Measurements from ENCODE around the gene SLAMF7. TPM values are rescaled to one million over a fixed set of nuclear protein-coding genes. Genes with fewer than 3 reads are reported as not detected.

The SLAMF7 gene
- total and polyA plus RNA-seq, 2 of the 8 experiments (the other 6 are each of a cell fraction or from before 2014, with no cell fraction given) = not detected

- no peaks in the 10 kb centered on the region for H3K23me2 ChIP-seq (ENCODE audit: low read depth, low read length)
- H3K4me3 ChIP-seq (ENCODE audit: extremely low read depth in 1 of 4, insufficient read depth in 2 of 4, low read depth in 3 of 4, low read length in 4 of 4) = peak overlapping the region in 1 of 4 experiments; percentile 3; a peak in 1 of 8 replicates
- no peak overlapping the region for H3K18ac ChIP-seq (ENCODE audit: extremely low read depth, low read length)
- no peaks in the 10 kb centered on the region for H4K20me1 ChIP-seq (replicated peaks in 1 of 2; ENCODE audit: control insufficient read depth in 1 of 2, insufficient read depth in 2 of 2, low read length in 2 of 2)
- 0 out of 2 replicates have a peak overlapping the region, but pooled peaks have one; percentile 35 for H2BK12ac ChIP-seq (ENCODE audit: low read depth, low read length)
- H2BK15ac ChIP-seq (ENCODE audit: low read length) = no peak overlapping the region
- TF ChIP-seq TEAD4 (IDR thresholded peaks at IDR 0.05; ENCODE audit: low read depth, low read length) (0 out of 2 replicates have a peak, but pooled peaks have one; percentile 20), CTCF (IDR thresholded peaks at IDR 0.05; ENCODE audit: control extremely low read depth in 1 of 3, insufficient read depth in 1 of 3, low read depth in 1 of 3, low read length in 3 of 3) (no peak)
- H3K23ac ChIP-seq (ENCODE audit: insufficient read length) = no peak overlapping the region
- H3K27ac ChIP-seq (ENCODE audit: low read depth, low read length) = 0 out of 2 replicates have a peak overlapping the region, but pooled peaks have one; percentile 29
- H2BK20ac ChIP-seq (ENCODE audit: low read length) = 0 out of 2 replicates have a peak overlapping the region, but pooled peaks have one; percentile 52
- POLR2A ChIA-PET (ENCODE audit: partially characterized antibody) = no interaction called here
- H2BK5ac ChIP-seq (ENCODE audit: low read depth, low read length) = peak overlapping the region; percentile 32; the same call in 1 of the 2 replicates
- 0 out of 2 replicates have a peak overlapping the region, but pooled peaks have one; percentile 25 for H2AFZ ChIP-seq (ENCODE audit: low read length)
- no peak overlapping the region for H3K56ac ChIP-seq (replicated peaks; ENCODE audit: insufficient read length, low read depth, low read length)
- DNase-seq (ENCODE audit: low read depth in 1 of 2, low spot score in 2 of 2) (no peak), FAIRE-seq (peak; percentile 70)
- no peak overlapping the region for H3K4ac ChIP-seq (replicated peaks; ENCODE audit: insufficient read length, low read depth, low read length)
- no peak overlapping the region for H4K8ac ChIP-seq (ENCODE audit: extremely low read depth, insufficient read depth, low read length)
- no peak overlapping the region for H4K91ac ChIP-seq (replicated peaks; ENCODE audit: insufficient read length, low read length)
- H3K9me3 ChIP-seq (ENCODE audit: insufficient read depth in 2 of 2, low read depth in 1 of 2, low read length in 1 of 2) = no peaks in the 10 kb centered on the region
- peak overlapping the region; percentile 32 for H4K5ac ChIP-seq (ENCODE audit: insufficient read length, low read depth, low read length)
- WGBS, 2 experiments (ENCODE audit: extremely low coverage in 1 of 2, insufficient coverage in 1 of 2, insufficient read length in 1 of 2, insufficient replicate concordance in 2 of 2, low coverage in 1 of 2, low lambda C conversion rate in 2 of 2, missing lambda C conversion rate in 1 of 2) = 57% methylated on average over 7 of the region's 7 CpGs; no CpG with 5 or more reads in 1 of the 2 experiments
- peaks cover 0 to 5% (median 0%) of the 10 kb centered on the region in 4 experiments; a peak in 2 of 7 replicates for H3K4me1 ChIP-seq (replicated peaks in 1 of 4; ENCODE audit: control insufficient read depth in 3 of 4, insufficient read depth in 4 of 4, low read length in 3 of 4)
- no peaks in the 10 kb centered on the region for H3K79me2 ChIP-seq (ENCODE audit: control insufficient read depth in 1 of 2, insufficient read depth in 2 of 2, low read length in 2 of 2)
- H3K9ac ChIP-seq (replicated peaks in 1 of 4; ENCODE audit: extremely low read depth in 1 of 4, low read depth in 3 of 4, low read length in 3 of 4) = no peak overlapping the region
- H2BK120ac ChIP-seq (replicated peaks; ENCODE audit: low read depth, low read length) = no peak overlapping the region
- no peak overlapping the region for H3K14ac ChIP-seq (ENCODE audit: insufficient read length)
- no peaks in the 10 kb centered on the region for H3K27me3 ChIP-seq (replicated peaks in 1 of 4; ENCODE audit: control insufficient read depth in 3 of 4, extremely low read depth in 1 of 4, insufficient read depth in 3 of 4, low read length in 3 of 4)
- H2AK5ac ChIP-seq (ENCODE audit: low read depth, low read length) = no peak overlapping the region
- CTCF ChIA-PET (ENCODE audit: partially characterized antibody) = interaction anchor here (0.7 to 6.5 kb wide), 10 partner anchors 14 to 223 kb away, joined by 3 to 63 read pairs (median 3); partner anchors contain the start of genes ITLN2 and LY9
- H3K4me2 ChIP-seq (ENCODE audit: insufficient read depth in 1 of 2, low read depth in 2 of 2, low read length in 2 of 2) = peak overlapping the region; percentile 22 to 46; a peak in 3 of 4 replicates
- no peaks in the 10 kb centered on the region for H3K36me3 ChIP-seq (ENCODE audit: control insufficient read depth in 2 of 4, insufficient read depth in 4 of 4, low read length in 3 of 4)
- H3K79me1 ChIP-seq (ENCODE audit: low read depth, low read length) = no peaks in the 10 kb centered on the region
Observed at GRCh38 chr1:160746836-160747500, 7.9 kb downstream of the SLAMF7 start.

Measured in H1 (cell line).